ENCODE measurements around the gene WDR7.

The WDR7 gene

DNA sequence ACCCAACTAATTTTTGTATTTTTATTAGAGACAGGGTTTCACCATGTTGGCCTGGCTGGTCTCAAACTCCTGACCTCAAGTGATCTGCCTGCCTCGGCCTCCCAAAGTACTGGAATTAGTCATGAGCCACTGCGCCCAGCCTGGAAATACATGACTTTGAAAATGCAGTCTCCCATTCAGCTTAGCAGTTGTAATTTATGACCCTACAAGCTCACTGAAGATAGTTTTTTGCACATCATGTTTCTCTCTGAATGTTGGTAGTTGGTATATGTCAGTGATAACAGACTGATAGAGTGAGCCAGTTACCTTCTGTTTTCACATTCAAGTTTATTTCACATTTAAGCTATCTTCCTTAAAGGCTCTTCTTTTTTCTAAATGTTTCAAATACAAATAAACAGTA is 7.1 kb downstream of the WDR7 start:
- DNase-seq = no peak

DNA sequence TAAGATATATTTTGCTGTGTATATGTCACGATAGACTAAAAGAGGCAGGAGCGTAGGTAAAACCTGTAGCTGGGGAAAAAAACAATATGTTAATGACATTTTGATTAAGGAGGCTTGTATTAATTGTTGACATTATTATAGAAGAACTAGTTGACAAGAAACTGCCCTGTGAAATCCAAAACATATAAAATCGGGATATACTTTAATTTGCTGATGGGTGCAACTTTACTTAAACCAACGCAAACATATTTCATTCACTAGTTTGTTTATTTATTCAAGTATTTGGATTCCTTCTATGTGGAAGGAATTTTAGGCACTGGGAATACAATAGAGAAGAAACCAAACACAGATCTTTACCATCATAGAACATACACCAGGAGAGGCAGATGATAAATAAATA is 8.0 kb downstream of the WDR7 start:
- no peak for DNase-seq

DNA sequence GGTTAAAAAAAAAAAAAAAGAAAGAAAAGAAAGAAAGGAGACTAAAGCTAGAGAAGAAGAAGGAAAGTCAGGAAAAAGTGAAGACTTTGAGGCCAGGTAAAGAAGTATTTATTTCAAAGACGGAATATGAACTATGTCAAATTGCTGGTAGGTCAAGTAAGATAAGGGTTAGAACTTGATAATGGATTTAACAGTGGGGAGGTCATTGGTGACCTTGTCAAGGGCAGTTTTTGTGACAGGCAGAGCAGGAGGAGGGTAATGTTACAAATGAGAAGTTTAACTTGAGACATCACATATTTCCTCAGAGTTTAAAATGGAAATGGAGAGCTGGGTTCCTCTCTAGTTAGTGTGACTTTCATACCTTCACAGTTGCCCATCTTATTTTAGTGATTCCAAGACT is 9.5 kb downstream of the WDR7 start:
- no peak for DNase-seq

DNA sequence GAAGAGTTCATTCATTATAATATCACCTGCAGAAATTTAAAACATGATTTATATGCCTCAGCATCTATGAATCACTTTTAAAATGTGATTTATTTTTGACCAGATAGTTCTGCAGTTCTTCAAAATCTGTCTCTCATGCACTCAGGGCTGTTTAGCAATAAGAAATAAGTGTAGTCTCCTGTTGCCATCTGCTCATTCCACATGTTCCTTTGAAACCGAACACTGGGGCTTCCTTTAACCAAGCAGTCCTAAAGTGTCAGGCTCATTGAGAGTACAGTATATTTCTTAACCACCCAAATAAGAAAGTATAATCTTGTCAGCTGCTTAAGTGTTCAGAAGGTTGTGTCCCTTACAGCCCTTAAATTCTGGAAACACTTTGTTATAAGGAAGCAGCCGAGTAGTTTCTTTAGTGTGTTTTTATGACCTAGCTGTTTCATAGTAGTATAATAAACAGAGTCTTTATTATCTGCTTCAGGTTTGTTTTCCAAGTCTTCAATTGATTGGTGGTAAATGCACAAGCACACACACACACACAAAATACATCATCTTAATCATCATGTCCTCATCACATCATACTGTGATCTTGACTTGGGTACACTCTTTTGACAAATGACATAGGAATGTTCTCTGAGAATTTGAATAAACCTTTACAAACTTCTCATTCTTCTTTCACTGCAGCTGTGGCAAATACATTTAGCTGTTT is 10.4 kb downstream of the WDR7 start:
- no peak for DNase-seq

DNA sequence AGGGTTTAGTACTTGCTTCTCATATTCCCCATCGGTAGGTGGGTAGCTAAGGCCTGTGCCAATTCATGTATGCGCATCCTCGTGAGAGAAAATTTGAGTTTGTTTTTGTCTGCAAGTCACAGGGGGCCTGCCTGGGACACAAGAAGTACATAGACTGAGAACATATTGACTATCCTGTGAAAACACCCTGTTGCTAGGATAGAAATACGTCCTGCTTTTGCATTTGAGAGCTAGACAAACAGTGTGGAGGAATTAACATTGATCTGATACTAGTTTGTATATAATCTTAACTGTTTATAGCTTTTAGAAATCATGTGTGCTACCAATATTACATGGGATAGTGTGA is 10.9 kb downstream of the WDR7 start:
- DNase-seq = no peak

DNA sequence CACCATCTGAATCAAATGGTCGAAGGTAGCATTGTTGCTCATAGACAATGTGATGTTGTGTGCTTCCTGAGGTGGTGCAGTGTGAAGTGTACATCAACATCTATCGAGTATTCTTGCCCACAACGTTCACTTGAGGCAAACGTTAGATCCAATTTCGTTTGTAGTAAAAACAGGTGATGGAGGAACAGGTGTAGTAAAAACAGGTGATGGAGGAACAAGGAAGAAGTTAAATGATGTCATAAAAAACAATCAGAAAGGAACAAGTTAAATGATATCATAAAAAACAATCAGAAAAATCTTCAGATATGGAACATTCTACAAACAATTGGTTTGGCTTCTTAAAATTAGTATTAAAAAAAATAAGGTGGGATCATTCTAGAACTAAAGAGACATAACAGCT is 11.3 kb downstream of the WDR7 start:
- no peak for DNase-seq

DNA sequence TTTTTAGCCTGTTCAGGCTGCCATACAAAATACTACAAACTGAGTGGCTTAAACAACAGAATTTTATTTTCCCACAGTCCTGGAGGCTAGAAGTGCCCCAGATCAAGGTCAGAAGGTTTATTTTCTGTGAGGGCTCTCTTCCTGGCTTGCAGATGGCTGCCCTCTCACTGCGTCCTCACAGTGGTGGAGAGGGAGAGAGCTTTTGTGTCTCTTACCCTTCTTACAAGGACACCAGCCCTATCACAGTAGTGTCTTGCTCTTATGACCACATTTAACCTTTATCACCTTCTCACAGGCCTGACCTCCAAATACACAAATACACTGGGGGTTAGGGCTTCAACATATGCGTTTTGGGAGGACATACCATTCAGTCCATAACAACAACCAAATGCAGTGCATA is 11.7 kb downstream of the WDR7 start:
- no peak for DNase-seq

DNA sequence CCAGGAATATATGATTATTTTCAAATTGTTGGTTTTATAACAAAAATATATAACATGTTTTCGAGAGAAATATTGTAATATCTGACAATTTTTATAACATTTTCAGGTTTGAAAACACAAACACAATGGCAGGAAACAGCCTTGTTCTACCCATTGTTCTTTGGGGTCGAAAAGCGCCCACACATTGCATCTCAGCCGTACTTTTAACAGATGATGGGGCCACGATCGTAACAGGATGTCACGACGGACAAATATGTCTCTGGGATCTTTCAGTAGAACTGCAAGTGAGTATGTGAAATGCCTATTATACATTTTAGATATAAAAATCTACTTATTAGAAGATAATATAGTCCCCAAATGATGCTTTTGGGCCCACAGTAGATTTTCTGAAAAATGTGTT is 21.2 kb downstream of the WDR7 start:
- no peak for DNase-seq

DNA sequence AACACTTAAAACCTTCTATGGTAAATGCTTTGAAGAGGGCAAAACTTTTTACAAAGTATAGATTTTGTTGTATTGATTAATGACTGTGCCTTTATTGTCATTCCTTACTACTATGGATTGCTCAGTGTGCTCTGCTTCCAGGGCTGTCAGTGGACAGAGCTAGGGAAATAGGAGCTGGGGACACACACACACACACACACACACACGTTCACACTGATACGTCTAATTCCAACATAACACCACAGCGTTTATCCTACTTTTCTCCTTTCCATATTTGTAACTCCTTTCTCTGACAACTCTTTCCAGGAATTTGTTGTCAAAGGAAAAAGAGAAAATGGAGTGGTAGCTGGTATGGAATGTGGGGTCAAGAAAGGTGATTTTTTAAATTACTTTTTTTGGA is 21.8 kb downstream of the WDR7 start:
- DNase-seq = no peak

DNA sequence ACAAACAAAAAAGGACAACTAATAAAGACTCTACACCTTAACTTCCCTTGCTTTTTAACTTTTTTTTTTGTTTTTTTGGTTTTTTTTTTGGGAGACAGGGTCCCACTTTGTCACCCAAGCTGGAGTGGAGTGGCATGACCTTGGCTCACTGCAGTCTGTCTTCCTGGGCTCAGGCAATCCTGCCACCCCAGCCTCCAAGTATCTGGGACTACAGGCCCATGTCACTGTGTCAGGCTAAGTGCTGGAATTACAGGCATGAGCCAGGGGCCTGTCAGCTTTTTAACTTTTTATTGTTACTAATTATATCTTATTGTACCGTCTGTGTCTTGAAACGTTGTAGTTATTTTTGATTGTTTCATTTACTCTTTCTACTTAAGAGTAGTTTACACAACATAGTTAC is 25.5 kb downstream of the WDR7 start:
- DNase-seq = no peak

DNA sequence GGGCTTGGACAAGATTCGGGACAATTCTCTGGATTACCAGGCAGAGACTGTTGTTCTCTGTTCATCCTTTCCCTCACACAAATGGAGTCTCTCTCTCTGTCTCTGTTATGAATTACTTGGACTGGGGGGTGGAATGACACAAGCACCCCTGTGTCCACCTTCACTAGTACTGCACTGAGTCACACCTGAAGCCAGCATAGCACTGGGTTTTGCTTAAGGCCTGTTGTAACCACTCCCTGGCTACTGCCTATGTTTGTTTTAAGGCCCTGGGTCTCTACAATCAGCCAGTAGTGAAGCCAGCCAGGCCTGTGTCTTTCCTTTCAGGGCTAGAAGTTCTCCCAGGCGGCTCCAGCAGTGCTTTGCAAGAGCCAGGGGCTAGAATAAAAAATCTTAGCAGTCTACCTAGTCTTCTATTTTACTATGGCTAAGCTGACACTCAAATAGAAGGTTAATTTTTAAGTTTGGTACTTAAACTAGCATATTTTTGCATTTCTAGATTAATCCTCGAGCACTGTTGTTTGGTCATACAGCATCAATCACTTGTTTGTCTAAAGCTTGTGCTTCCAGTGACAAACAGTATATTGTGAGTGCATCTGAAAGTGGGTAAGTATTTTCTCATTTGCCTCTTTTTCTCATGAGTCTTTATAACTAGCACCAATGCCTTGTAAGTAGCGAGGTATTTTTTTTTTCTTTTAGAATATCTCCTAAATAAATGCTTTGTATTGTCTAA is 27.8 kb downstream of the WDR7 start:
- DNase-seq = no peak

DNA sequence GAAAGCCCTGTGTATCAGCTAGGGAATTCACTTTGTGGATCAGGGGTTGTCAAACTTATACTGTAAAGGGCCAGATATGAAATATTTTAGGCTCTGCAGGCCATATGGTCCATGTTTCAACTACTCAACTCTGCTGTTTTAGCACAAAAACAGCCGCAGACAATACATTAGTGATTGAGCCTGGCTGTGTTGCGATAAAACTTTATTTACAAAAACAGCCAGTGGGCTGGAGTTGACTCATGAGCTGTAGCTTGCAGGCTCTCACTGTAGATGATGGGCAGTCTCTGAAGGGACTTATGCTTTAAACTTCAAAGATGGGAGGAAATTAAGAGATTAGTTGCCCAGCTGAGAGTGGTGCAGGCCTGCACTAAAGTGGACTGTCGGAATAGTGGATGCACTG is 33.1 kb downstream of the WDR7 start:
- no peak for DNase-seq

DNA sequence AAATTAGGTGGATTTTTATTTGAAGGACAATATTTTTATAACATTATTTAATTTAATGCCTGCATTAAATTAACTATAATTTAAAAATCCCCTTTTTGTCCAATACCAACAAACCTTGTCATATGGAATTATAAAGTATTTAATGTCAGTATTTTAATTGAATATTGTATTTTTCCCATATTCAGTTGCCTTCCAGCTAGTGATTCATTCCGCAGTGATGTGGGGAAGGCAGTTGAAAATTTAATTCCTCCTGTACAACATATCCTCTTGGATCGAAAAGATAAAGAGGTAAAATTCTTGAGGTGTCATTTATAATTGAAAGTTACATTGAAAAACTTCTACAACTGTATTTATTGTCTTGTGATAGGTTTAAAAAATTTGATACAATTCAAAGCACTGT is 40.4 kb downstream of the WDR7 start:
- DNase-seq = no peak

DNA sequence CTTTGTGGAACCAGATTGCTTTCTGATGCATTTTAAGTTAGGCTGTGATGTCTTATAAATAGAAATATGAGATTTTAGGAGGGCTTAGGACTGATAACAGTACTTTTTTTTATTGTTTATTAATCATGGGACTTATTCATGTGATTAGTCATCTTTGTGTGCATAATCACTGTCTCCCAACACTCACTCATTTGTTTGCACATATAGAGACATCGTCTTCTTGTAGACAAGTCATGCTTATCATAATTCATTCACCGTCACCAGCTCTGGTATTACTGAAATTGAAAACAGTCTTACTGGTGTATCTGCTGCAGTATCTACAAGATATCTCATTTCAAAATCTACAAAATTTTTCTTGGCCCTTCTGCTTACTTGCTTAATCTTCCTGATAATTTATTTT is 45.8 kb downstream of the WDR7 start:
- DNase-seq = no peak

DNA sequence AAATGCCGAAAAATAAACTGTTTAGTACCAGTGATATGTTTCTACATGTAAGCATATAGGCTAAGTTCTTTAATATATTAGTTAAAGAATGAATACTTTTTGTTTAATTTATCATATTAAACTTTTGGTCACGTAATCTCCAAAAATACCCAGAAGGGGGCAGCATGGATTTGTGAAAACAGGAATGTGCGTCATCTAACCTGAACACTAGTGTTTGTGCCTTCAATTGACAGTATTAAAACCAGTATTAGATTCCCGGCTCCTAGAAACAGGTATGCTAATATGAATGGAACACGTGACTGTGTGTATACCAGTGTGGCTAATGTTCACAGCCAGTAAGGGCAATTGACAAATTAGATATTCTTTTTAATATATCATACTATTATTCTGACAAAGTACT is 51.8 kb downstream of the WDR7 start:
- peak; percentile 38 for DNase-seq

DNA sequence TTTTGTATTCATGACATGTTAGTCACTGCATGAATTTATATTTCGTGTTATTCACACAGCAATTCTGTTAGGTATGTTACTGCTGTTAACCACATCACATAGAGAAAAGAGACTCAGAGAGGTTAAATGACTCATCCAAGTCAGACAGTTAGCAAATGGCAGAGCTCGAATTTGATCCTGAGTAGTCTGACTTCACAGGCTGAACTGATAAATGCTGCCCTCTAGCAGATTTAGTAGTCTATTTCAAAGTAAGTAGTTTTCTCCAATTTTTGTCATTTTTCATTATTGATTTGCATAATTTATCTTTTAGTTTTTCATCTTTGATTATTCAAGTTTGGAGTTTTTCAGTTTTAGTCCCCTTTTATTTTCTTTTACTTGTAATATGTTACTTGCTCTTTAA is 58.3 kb downstream of the WDR7 start:
- DNase-seq = peak; percentile 39

DNA sequence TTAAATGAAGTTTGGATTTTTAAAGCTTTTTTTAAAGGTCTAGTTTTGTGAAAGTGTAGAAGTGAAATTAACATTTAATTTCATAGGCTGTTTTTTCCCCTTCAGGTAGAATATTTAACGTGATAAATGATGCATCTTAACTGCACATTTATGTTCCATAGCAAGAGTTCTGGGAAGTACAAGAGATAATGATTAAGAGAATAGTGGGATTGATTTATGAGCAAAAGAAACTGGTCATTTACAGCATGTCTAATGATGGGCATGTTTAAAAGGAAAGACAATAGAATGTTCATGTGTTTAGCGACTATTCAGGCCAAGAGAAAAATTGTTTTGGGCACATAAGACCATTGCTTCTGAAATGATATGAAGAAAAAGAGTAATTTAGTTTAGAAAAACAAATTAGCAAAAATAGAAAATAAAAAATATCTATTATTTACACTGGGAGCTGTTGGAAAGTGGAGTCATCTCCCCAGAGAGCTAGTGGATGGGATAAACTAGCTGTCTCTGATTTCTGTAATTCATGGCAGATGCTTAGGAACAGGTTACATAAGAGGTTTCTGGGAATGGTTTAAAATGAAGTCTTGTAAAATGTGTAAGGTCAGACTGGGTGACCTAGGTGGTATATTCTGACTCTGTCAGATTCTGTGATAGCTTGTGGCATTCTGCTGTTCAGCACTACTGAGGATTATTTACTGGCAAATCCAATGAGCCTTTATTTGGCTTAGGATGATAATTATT is 60.7 kb downstream of the WDR7 start:
- DNase-seq = no peak

DNA sequence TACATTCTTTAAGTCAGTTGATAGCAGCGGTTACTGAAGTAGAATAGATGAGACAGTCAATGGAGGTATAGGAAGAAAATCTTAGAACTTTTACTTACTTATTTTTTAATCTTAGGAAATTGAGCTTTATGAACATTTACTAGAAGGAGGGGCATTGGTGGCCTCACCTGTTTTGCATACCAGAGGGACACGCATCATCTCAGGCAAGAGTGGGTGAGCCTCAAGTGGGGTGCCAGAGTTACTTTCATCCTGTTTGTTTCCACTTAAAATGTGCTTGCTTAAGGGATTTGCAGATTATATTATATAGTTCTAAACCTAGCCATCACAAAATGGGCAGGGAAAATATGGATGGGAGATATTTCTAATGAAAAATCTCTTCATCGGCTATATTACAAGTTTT is 61.6 kb downstream of the WDR7 start:
- no peak for DNase-seq

DNA sequence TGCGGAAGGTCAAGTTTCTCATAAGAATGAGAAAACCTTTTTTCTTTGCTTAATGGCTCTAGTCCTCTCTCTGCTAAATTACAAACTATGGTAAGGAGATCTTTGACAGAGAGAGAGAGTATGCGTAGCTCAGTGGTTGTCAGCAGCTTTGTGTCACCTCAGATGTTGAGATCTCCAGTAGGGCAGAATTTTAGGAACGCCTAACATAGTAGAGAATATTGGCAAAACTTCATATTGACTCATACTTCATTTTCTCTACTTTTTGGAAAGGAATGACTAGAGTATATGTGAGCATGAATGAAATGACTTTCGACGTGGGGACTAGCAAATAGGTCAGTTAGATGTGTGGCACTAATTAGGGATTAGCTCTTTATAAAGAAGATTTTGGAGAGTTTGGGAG is 64.0 kb downstream of the WDR7 start:
- no peak for DNase-seq

DNA sequence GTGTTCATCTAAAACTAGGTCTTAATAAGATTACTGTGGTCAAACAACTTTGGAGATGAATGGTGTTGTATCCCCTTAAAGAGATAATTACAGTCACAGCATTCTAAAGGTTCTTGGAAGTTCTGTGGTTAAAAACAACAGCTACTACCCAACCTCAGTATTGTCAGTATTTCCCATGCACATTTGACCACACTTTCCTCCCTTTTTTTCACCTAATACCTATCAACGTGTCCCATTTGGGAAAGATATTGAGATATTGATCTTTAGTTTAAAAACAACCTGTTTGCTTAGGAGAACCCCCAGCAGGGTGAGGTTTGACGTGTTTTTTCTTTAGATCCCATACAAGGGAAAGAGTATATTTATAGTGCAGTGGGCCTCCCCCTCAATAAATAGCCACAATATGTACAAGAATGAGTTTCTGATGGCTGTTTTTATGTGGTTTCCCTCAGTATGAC is 65.6 kb downstream of the WDR7 start:
- no peak for DNase-seq

DNA sequence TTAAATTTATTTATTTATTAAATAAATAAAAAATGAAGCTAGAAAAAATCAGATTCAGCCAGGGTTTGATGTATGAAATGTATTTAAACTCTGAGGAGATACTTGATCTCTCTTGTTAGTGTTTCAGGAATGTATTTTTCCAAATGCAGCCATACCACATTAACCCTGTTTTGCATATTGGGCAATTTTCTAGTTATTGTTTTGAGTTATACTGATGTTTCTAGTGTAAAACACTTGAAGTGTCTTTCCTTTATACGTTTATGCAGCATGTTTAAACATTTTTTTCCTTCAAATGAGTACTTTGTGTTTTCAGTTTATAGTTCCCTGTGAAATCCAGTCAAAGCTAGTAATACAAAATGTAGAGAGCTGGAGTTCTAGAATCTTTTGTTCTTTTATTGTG is 69.9 kb downstream of the WDR7 start:
- no peak for DNase-seq

DNA sequence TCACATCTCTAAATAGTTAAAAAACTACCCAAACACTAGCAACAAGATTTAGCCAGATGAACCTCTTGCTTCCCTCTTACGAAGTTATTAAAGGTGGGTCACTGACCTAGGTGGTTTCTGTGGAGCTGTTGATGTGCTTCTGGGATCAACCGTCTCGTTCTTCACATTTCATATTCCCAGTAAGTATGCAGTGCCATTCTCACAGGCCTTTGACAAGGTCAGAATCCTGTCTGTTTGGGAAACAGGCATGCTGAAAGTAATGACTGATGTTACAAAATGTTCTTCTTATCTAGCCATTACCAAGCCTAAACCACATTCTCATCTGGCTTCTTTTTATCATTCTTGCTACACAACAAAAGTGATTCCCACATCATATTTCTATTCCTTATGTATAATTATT is 70.3 kb downstream of the WDR7 start:
- no peak for DNase-seq

DNA sequence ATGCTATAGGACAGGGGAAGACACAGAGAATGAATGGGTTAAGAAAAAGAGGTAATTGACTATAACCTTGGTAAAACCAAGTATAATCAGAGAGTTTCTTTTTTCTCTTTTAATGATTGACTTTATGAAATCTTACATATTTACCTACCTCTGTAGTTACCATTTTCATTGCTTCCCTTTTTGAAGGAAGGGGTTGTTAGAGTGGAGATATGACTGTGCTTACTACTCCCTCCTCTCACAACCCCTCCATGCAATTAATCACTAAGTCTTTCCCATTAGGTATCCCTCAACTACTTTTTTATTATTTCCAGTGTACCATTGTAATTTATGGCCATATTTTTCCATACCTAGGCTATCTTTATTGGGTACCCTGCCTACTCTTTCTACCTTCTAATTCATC is 71.4 kb downstream of the WDR7 start:
- DNase-seq = no peak

DNA sequence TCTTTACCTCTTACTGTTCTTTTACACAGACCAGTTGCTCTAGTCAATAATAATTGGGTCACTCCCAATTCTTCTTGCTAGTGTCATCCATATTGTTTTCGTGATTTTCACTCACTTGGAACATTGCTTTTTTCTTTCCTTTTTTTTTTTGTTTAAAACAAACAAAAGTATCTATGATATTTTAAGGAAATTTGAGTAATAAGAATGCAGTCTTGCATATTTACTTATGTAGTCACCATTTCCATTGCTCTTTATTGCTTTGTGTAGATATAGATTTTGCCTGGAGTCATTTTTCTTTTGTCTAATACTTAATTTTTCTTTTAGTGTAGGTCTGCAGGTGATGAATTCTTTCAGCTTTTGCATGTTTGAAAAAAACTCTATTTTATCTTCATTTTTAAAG is 71.9 kb downstream of the WDR7 start:
- no peak for DNase-seq
